Uterus (tissue), 3 donors: ENCODE measurements around the gene MTCL3.

Source experiments
- DNase-seq, 2 donors: peaks; one replicate each; pipeline ENCODE4 v3.0.0-alpha.2; 2019 to 2020
- H3K27ac ChIP-seq, 2 donors: fragments of 200-600 bp; sonication (generic); 1 replicate in 1 of 2; 2 replicates in 1 of 2; pipeline ENCODE4 v1.5.1; 2016 to 2018
- H3K27me3 ChIP-seq, 2 donors: fragments of 200-600 bp; sonication (generic); one replicate each; pipeline ENCODE4 v1.5.1; 2018 to 2019; ENCODE audit warnings: control low read depth in 1 of 2
- H3K36me3 ChIP-seq, 2 donors: fragments of 200-600 bp; sonication (generic); one replicate each; pipeline ENCODE4 v1.5.1; 2019; ENCODE audit warnings: control low read depth in 1 of 2
- H3K4me1 ChIP-seq, 2 donors: fragments of 200-600 bp; sonication (generic); one replicate each; pipeline ENCODE4 v1.5.1; 2018 to 2019; ENCODE audit warnings: control low read depth in 1 of 2
- H3K4me3 ChIP-seq, 2 donors: fragments of 200-600 bp; sonication (generic); 1 replicate in 1 of 2; 2 replicates in 1 of 2; pipeline ENCODE4 v1.5.1; 2018 to 2019; ENCODE audit warnings: mild to moderate bottlenecking in 1 of 2
- H3K9me3 ChIP-seq, 2 donors: fragments of 200-600 bp; sonication (generic); one replicate each; pipeline ENCODE4 v1.5.1; 2019; ENCODE audit warnings: control low read depth in 1 of 2
- POLR2A ChIP-seq, 2 donors: fragments of 450-650 bp; IDR thresholded peaks; one replicate each; pipeline ENCODE4 v1.6.1; 2016; ENCODE audit warnings: antibody characterized with exemption in 2 of 2, mild to moderate bottlenecking in 1 of 2, moderate library complexity in 1 of 2
- intact Hi-C: fragments of 100-400 bp; cut with DNase I; formaldehyde crosslinking; loops from one replicate; pipeline ENCODE4 v1.15.1; 2023; ENCODE audit warnings: low total_unique reads
- TF ChIP-seq, protein P1 (sequence below), 4 experiments: fragments of 200-600 bp in 2 of 4; fragments of 450-650 bp in 2 of 4; sonication (generic) in 2 of 4; IDR thresholded peaks; one replicate each; pipeline ENCODE4 v1.5.1; 2016 to 2019; ENCODE audit warnings: antibody characterized with exemption in 4 of 4, mild to moderate bottlenecking in 2 of 4, moderate library complexity in 1 of 4
- donor health status: DM: yes; HTN: yes; CAD: no.

The MTCL3 gene

GRCh38 chr6:127471379-127472255 is 47.5 kb downstream of the MTCL3 start:
- no peak for TF ChIP-seq POLR2A (IDR thresholded peaks at IDR 0.05)
- TF ChIP-seq, protein P1, sequence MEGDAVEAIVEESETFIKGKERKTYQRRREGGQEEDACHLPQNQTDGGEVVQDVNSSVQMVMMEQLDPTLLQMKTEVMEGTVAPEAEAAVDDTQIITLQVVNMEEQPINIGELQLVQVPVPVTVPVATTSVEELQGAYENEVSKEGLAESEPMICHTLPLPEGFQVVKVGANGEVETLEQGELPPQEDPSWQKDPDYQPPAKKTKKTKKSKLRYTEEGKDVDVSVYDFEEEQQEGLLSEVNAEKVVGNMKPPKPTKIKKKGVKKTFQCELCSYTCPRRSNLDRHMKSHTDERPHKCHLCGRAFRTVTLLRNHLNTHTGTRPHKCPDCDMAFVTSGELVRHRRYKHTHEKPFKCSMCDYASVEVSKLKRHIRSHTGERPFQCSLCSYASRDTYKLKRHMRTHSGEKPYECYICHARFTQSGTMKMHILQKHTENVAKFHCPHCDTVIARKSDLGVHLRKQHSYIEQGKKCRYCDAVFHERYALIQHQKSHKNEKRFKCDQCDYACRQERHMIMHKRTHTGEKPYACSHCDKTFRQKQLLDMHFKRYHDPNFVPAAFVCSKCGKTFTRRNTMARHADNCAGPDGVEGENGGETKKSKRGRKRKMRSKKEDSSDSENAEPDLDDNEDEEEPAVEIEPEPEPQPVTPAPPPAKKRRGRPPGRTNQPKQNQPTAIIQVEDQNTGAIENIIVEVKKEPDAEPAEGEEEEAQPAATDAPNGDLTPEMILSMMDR (IDR thresholded peaks at IDR 0.05): no peak
- H3K36me3 ChIP-seq: no peaks in the 10 kb centered on the region
- no peaks in the 10 kb centered on the region for H3K4me1 ChIP-seq
- no peak overlapping the region for H3K27ac ChIP-seq
- no peaks in the 10 kb centered on the region for H3K9me3 ChIP-seq
- H3K27me3 ChIP-seq: no peaks in the 10 kb centered on the region
- no peak overlapping the region for H3K4me3 ChIP-seq
- intact Hi-C loops: no loop called here
- no peak for DNase-seq

DNA sequence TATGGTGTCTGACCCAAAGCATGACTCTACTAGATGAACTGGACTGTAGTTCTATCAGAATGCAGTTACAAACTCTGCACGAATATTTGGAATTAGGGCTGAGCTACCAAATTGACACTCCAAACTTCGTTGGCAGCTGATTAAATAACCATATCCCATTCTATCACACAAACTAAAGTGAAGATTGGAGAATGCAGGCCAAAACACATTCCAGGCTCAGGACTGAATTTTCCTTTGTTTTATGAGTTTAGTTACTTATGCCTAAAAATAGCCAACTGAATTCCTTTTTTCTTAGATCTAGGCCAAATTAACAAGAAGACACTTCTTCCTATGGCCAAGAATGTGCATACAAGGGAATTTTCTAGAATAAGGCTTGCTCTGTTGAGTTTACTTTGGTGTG is 50.2 kb downstream of the MTCL3 start:
- Histone ChIP-seq H3K4me3 (no peak overlapping the region), H3K4me1 (peaks cover under 1 to 5% of the 10 kb centered on the region in 2 donors), H3K9me3 (no peaks in the 10 kb centered on the region), H3K27me3 (no peaks in the 10 kb centered on the region), H3K36me3 (no peaks in the 10 kb centered on the region), H3K27ac (no peak overlapping the region)
- no peak for DNase-seq
- intact Hi-C loops: no loop called here
- no peak for TF ChIP-seq POLR2A (IDR thresholded peaks at IDR 0.05)

- no peaks in the 10 kb centered on the region for H3K27me3 ChIP-seq
- H3K36me3 ChIP-seq: no peaks in the 10 kb centered on the region
- intact Hi-C loops: no loop called here
- no peak overlapping the region for H3K27ac ChIP-seq
- H3K4me3 ChIP-seq: no peak overlapping the region
- DNase-seq: no peak
- no peaks in the 10 kb centered on the region for H3K9me3 ChIP-seq
- H3K4me1 ChIP-seq: peaks cover 5 to 7% of the 10 kb centered on the region in 2 donors
- TF ChIP-seq, protein P1 (IDR thresholded peaks at IDR 0.05): no peak
- no peak for TF ChIP-seq POLR2A (IDR thresholded peaks at IDR 0.05)
Measured at GRCh38 chr6:127466416-127466815, 52.7 kb downstream of the MTCL3 start.

DNA sequence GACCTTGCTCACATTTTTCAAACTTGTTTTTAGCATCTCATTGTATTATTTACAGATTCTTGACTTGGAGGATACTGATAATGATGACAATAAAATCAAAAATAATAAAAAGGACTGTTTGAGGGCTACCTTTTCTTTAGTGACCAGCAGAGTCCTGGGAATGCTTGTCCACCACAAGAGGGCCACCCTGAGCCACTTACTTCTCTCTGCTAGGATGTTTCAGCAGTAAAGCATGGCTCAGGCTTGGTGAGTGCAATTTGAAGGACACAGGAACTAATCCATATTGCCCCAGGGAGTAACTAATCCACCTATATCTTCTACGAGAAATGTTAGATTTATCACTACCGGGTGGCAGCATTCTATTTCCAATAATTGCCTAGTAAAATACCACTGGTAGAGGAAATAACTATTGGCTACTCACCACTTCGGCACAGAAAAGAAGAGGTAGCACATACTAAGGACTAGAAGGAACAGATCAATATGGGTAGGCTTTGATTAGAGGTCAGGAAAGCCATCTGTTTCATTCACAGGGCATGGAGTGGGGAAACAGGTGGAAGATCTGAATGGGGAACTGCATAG is 54.2 kb downstream of the MTCL3 start:
- H3K9me3 ChIP-seq: no peaks in the 10 kb centered on the region
- H3K27ac ChIP-seq: peak overlapping the region; percentile 61 to 82
- no peaks in the 10 kb centered on the region for H3K36me3 ChIP-seq
- peak; percentile 70 for DNase-seq
- intact Hi-C loops: no loop called here
- TF ChIP-seq, protein P1 (IDR thresholded peaks at IDR 0.05): peak; percentile 53 to 73 (median 56)
- no peak for TF ChIP-seq POLR2A (IDR thresholded peaks at IDR 0.05)
- H3K4me1 ChIP-seq: peaks cover 7% of the 10 kb centered on the region in 2 donors
- H3K27me3 ChIP-seq: no peaks in the 10 kb centered on the region
- H3K4me3 ChIP-seq: no peak overlapping the region

GRCh38 chr6:127464161-127464880 is 54.8 kb downstream of the MTCL3 start:
- Histone ChIP-seq H3K4me3 (no peak overlapping the region), H3K27me3 (no peaks in the 10 kb centered on the region), H3K27ac (peak overlapping the region; percentile 65 to 82), H3K9me3 (no peaks in the 10 kb centered on the region), H3K4me1 (peaks cover 7% of the 10 kb centered on the region in 2 donors), H3K36me3 (no peaks in the 10 kb centered on the region)
- intact Hi-C loops: no loop called here
- TF ChIP-seq POLR2A (IDR thresholded peaks at IDR 0.05): no peak
- TF ChIP-seq, protein P1 (IDR thresholded peaks at IDR 0.05): no peak
- DNase-seq: peak in 1 of 2 donors; percentile 31
